HEK293T (cell line): ENCODE data around the gene LRRC18.

Source experiments
- ELF4 ChIP-seq: fragments of 450-650 bp; IDR thresholded peaks from 2 replicates; pipeline ENCODE4 v1.6.1; 2017; ENCODE audit warnings: antibody characterized with exemption
- SP1 ChIP-seq: fragments of 450-650 bp; IDR thresholded peaks from 2 replicates; pipeline ENCODE4 v1.6.1; 2017
- SUZ12 ChIP-seq: fragments of 450-650 bp; IDR thresholded peaks from 2 replicates; pipeline ENCODE4 v1.6.1; 2016; ENCODE audit warnings: mild to moderate bottlenecking
- TARDBP ChIP-seq: fragments of 450-650 bp; IDR thresholded peaks from 2 replicates; pipeline ENCODE4 v1.6.1; 2016

- TF ChIP-seq TARDBP = no peak
- no peak for TF ChIP-seq SP1
- no peak for TF ChIP-seq ELF4
- TF ChIP-seq SUZ12 = no peak
These were observed 60.2 kb downstream of the LRRC18 start for GRCh38 chr10:48879451-48879850.
